ENCODE data around the gene EGFL6.

GRCh38 chrX:13533726-13534125, 35.7 kb upstream of the EGFL6 start:
- no peak for TF ChIP-seq CTCF (IDR thresholded peaks at IDR 0.05; ENCODE audit: poor library complexity)
- no peak for TF ChIP-seq EZH2phosphoT487 (IDR thresholded peaks at IDR 0.05; ENCODE audit: low read depth, severe bottlenecking, unreplicated experiment)
- TF ChIP-seq EZH2 (IDR thresholded peaks at IDR 0.05; ENCODE audit: borderline replicate concordance) = no peak

All from hepatocyte (in vitro differentiated cells).